ENCODE data around the gene BTNL9. TPM values are rescaled to one million over a fixed set of nuclear protein-coding genes. Genes with fewer than 3 reads are reported as not detected.
A peak's percentile ranks its signal among the peaks of the same experiment; 100 is the strongest.

BTNL9 gene
- total and polyA plus RNA-seq, 2 of the 4 experiments (the other 2 are of a cell fraction) = not detected

- H4K8ac ChIP-seq (ENCODE audit: low read depth in 2 of 2, low read length in 2 of 2) = no peak overlapping the region
- no peak overlapping the region for H2BK5ac ChIP-seq (ENCODE audit: low read depth, low read length, poor library complexity, severe bottlenecking)
- H2BK20ac ChIP-seq (ENCODE audit: low read depth, low read length) = no peak overlapping the region
- no peak overlapping the region for H2BK120ac ChIP-seq (ENCODE audit: low read depth, low read length)
- H4K91ac ChIP-seq (ENCODE audit: insufficient read depth, low read depth, low read length) = no peak overlapping the region
- no peak overlapping the region for H3K14ac ChIP-seq (replicated peaks; ENCODE audit: low read depth, low read length)
- no CpG with 5 or more reads among the region's 11 CpGs for WGBS, 2 experiments (ENCODE audit: extremely low coverage in 2 of 2, insufficient read length in 1 of 2)
- no peaks in the 10 kb centered on the region for H3K4me1 ChIP-seq (ENCODE audit: control insufficient read depth, insufficient read depth, low read length)
- H3K9me3 ChIP-seq (ENCODE audit: control insufficient read depth, insufficient read depth, low read length) = no peaks in the 10 kb centered on the region
- no peak overlapping the region for H2BK15ac ChIP-seq (ENCODE audit: low read depth, low read length)
- dilution Hi-C loops (cut with HindIII; ENCODE audit: low sequenced_read_pairs, unreplicated experiment) (no loop called here), intact Hi-C loops (cut with micrococcal nuclease) (no loop called here), in situ Hi-C loops (cut with MboI; ENCODE audit: low sequenced_read_pairs) (no loop called here)
- no peak overlapping the region for H3K23ac ChIP-seq (ENCODE audit: low read depth, low read length)
- H4K5ac ChIP-seq (ENCODE audit: low read depth, low read length) = no peak overlapping the region
- no peak for DNase-seq
- ChIA-PET CTCF (no interaction called here), POLR2A (ENCODE audit: unreplicated experiment) (no interaction called here)
- no peak overlapping the region for H3K4me2 ChIP-seq (ENCODE audit: low read depth, low read length)
- no peaks in the 10 kb centered on the region for H3K36me3 ChIP-seq (ENCODE audit: control insufficient read depth, insufficient read depth, low read length)
- no peaks in the 10 kb centered on the region; the same call in 1 of the 2 replicates for H3K9me1 ChIP-seq (ENCODE audit: insufficient read depth, low read length)
- no peaks in the 10 kb centered on the region for H3K79me1 ChIP-seq (ENCODE audit: low read depth in 1 of 2, low read length in 2 of 2)
- no peak overlapping the region for H3K4me3 ChIP-seq (ENCODE audit: insufficient read depth, low read depth, low read length)
- TF ChIP-seq RFX5 (IDR thresholded peaks at IDR 0.05; ENCODE audit: low read depth, low read length) (no peak), MAZ (IDR thresholded peaks at IDR 0.05; ENCODE audit: borderline replicate concordance, low read depth, low read length) (no peak), CEBPB (IDR thresholded peaks at IDR 0.05; ENCODE audit: low read depth, low read length) (no peak), NFE2L2 (IDR thresholded peaks at IDR 0.05; ENCODE audit: low read depth, low read length) (no peak), POLR2A (IDR thresholded peaks at IDR 0.05; ENCODE audit: low read depth, low read length) (no peak), BHLHE40 (IDR thresholded peaks at IDR 0.05; ENCODE audit: low read depth, low read length) (no peak), CHD1 (IDR thresholded peaks at IDR 0.05; ENCODE audit: low read depth, low read length) (no peak), MAFK (IDR thresholded peaks at IDR 0.05; ENCODE audit: low read depth, low read length) (no peak), USF2 (IDR thresholded peaks at IDR 0.05; ENCODE audit: low read depth, low read length) (no peak), SMC3 (IDR thresholded peaks at IDR 0.05; ENCODE audit: low read depth, low read length) (no peak), FOS (IDR thresholded peaks at IDR 0.05; ENCODE audit: low read depth, low read length) (no peak), MXI1 (IDR thresholded peaks at IDR 0.05; ENCODE audit: borderline replicate concordance, low read depth, low read length) (no peak), RCOR1 (IDR thresholded peaks at IDR 0.05; ENCODE audit: insufficient replicate concordance, low read length) (no peak), RAD21 (IDR thresholded peaks at IDR 0.05; ENCODE audit: low read length) (no peak), ELK1 (IDR thresholded peaks at IDR 0.05; ENCODE audit: borderline replicate concordance, low read depth, low read length) (no peak)
- no peaks in the 10 kb centered on the region for H4K20me1 ChIP-seq (ENCODE audit: insufficient read depth, low read length)
- no peak overlapping the region for H3K9ac ChIP-seq (ENCODE audit: low read depth, low read length)
- H3K27me3 ChIP-seq (ENCODE audit: control insufficient read depth, insufficient read depth, low read length) = peaks cover 19% of the 10 kb centered on the region
- no peak overlapping the region for H3K27ac ChIP-seq (ENCODE audit: insufficient read depth, low read length)
- H3K4ac ChIP-seq (ENCODE audit: low read depth, low read length) = no peak overlapping the region
- H3K56ac ChIP-seq (ENCODE audit: extremely low read depth, insufficient read depth, low read length) = no peak overlapping the region
- H2AFZ ChIP-seq (replicated peaks; ENCODE audit: low read length, poor library complexity) = peak overlapping the region; percentile 23
- H3K18ac ChIP-seq (ENCODE audit: low read depth, low read length) = no peak overlapping the region
- BruUV-seq (replicated peaks) = no TSS peak
- ATAC-seq (ENCODE audit: low read depth) = no peak
- H2AK5ac ChIP-seq (ENCODE audit: low read depth, low read length) = no peak overlapping the region
- no peak overlapping the region for H2AK9ac ChIP-seq (replicated peaks; ENCODE audit: low read depth, low read length, poor library complexity)
These were observed 69.5 kb downstream of the BTNL9 start for GRCh38 chr5:181109489-181110013.
